ENCODE measurements around the gene ACVRL1.

DNA sequence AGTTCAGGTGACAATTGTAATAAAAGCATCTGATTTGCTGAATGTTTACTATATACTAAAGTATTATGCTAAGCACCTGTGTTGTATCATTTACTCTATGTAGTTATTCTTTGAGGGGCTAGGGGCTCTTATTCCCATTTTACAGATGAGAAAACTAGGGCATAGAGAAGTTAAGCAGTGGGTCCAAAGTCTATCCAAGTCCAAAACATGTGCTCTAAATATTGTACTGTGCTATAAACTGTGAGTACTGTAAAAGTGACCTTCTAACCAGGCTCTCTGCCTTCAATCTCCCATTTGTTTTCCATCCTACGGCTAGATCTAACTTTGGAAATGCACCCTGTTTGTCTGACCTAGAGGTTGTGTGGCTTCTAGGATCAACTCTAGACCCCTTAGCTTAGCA is 53.2 kb downstream of the ACVRL1 start:
- TF ChIP-seq, protein P1, sequence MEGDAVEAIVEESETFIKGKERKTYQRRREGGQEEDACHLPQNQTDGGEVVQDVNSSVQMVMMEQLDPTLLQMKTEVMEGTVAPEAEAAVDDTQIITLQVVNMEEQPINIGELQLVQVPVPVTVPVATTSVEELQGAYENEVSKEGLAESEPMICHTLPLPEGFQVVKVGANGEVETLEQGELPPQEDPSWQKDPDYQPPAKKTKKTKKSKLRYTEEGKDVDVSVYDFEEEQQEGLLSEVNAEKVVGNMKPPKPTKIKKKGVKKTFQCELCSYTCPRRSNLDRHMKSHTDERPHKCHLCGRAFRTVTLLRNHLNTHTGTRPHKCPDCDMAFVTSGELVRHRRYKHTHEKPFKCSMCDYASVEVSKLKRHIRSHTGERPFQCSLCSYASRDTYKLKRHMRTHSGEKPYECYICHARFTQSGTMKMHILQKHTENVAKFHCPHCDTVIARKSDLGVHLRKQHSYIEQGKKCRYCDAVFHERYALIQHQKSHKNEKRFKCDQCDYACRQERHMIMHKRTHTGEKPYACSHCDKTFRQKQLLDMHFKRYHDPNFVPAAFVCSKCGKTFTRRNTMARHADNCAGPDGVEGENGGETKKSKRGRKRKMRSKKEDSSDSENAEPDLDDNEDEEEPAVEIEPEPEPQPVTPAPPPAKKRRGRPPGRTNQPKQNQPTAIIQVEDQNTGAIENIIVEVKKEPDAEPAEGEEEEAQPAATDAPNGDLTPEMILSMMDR (IDR thresholded peaks at IDR 0.05; ENCODE audit: low read length), result no peak
- TF ChIP-seq EZH2 (IDR thresholded peaks at IDR 0.05; ENCODE audit: borderline replicate concordance, low read length), result no peak

Data from OCI-LY1 (cell line).